GM19438 (cell line): ENCODE measurements around the gene PNPO.

Source experiments
- ATAC-seq: cut with Tn5 transposase; IDR thresholded peaks from one replicate; pipeline ENCODE4 v1.9.1; 2021; ENCODE audit warnings: low read depth; ENCODE audit not compliant: unreplicated experiment

The PNPO gene

GRCh38 chr17:47994724-47995123 is 53.4 kb downstream of the PNPO start:
- no peak for ATAC-seq

GRCh38 chr17:47995241-47995935 is 54.0 kb downstream of the PNPO start:
- no peak for ATAC-seq

- no peak for ATAC-seq
These were observed 54.8 kb downstream of the PNPO start for GRCh38 chr17:47996201-47996600.

- no peak for ATAC-seq
These were observed 56.2 kb downstream of the PNPO start for GRCh38 chr17:47997586-47997985.

GRCh38 chr17:47998044-47998443 is 56.7 kb downstream of the PNPO start:
- ATAC-seq, result no peak
